GM10248 (cell line): ENCODE results near the gene RAB18.
"Not testable (repeated sequence)": the region's sequence is repeated elsewhere in the genome, so short reads cannot be mapped to it uniquely, and the experiment has no call there.

ENCODE experiments used
- CTCF ChIA-PET: fragments of 300-600 bp; sonication (Branson Sonifier 250); formaldehyde crosslinking; extraction: SDS; loops from one replicate; lab custom pipeline; 2021; ENCODE audit warnings: antibody characterized with exemption; lab: Yijun Ruan, JAX
- POLR2A ChIA-PET: fragments of 350-650 bp; sonication (Branson Sonifier 250); formaldehyde crosslinking; extraction: SDS; loops from one replicate; lab custom pipeline; 2020; ENCODE audit warnings: antibody characterized with exemption; lab: Yijun Ruan, JAX
- DNase-seq: peaks from one replicate; pipeline ENCODE4 v3.0.0; 2012; ENCODE audit errors: extremely low spot score
- CTCF ChIP-seq: IDR thresholded peaks from 2 replicates; pipeline ENCODE4 v1.5.1; 2012; ENCODE audit warnings: mild to moderate bottlenecking, low read depth; ENCODE audit errors: extremely low read depth, missing control alignments, control extremely low read depth

The RAB18 gene

DNA sequence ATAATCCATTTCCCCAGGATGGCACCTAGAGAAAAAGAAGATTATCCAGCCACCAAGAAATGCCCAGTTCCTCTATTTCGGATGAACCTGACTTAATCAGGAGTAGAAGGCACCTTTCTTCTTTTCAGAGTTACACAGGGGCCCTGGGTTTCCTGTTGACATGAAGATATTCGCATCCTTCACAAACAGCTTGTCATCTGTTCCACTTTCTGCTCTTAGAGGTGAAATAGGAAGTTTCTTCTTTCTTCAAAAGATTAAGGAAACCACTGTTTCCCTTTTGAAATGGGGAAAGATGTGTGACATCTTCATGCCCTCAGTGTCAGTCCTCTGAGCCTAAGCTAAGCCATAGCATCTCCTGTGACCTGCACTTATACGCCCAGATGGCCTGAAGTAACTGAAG is 39.1 kb upstream of the RAB18 start:
- ChIA-PET CTCF (no interaction called here), POLR2A (no interaction called here)
- DNase-seq: no peak
- TF ChIP-seq CTCF: no peak

- DNase-seq, CTCF ChIA-PET, POLR2A ChIA-PET: not testable (repeated sequence)
Measured at GRCh38 chr10:27465596-27465995, 38.5 kb upstream of the RAB18 start.

DNA sequence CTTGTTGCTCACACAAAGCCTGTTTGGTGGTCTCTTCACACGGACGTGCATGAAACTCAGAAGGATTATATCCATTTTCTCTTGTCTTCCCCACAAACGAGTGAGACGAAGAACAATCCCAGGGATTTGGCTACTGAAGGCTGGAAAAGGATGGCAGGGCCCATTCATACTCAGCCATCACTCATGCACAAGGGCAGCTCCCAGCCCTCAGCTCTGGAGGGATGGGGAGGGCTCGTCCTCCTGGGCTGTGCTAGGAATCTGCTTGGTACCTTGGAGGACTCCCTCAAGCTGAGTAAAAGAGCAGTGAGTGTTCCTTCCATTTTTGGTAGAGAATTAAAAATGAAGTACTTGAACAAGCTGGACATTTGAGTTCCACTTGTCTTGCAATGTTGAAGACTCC is 33.2 kb upstream of the RAB18 start:
- CTCF ChIA-PET: interaction anchor here (0.9 kb wide), 1 partner anchor 11 kb away, joined by 3 read pairs; no protein-coding TSS in a partner anchor
- no peak for TF ChIP-seq CTCF
- DNase-seq: no peak
- POLR2A ChIA-PET: no interaction called here

GRCh38 chr10:27474741-27475140 is 29.4 kb upstream of the RAB18 start:
- ChIA-PET CTCF (no interaction called here), POLR2A (no interaction called here)
- no peak for DNase-seq
- TF ChIP-seq CTCF: no peak

GRCh38 chr10:27479016-27479415 is 25.1 kb upstream of the RAB18 start:
- DNase-seq: no peak
- CTCF ChIA-PET: no interaction called here
- no peak for TF ChIP-seq CTCF
- POLR2A ChIA-PET: no interaction called here

GRCh38 chr10:27481486-27481885 is 22.6 kb upstream of the RAB18 start:
- ChIA-PET POLR2A (no interaction called here), CTCF (no interaction called here)
- no peak for TF ChIP-seq CTCF
- no peak for DNase-seq

GRCh38 chr10:27482984-27483956 is 20.8 kb upstream of the RAB18 start:
- TF ChIP-seq CTCF: no peak
- ChIA-PET CTCF (interaction anchor here (0.8 to 1.7 kb wide), 4 partner anchors 10 to 92 kb away, joined by 3 to 7 read pairs (median 4); no protein-coding TSS in a partner anchor), POLR2A (interaction anchor here (0.6 to 1.0 kb wide), 2 partner anchors 21 to 1655 kb away, joined by 3 to 4 read pairs; partner anchors contain the start of gene RAB18)
- DNase-seq: no peak
